Activated T-cell treated with anti-CD3 and anti-CD28 coated beads for 1 hour (primary cell): ENCODE measurements around the gene LYZL1.
"Not testable (repeated sequence)": the region's sequence is repeated elsewhere in the genome, so short reads cannot be mapped to it uniquely, and the experiment has no call there.

Source experiments
- DNase-seq: peaks from one replicate; pipeline ENCODE4 v3.0.0-alpha.2; 2020; ENCODE audit warnings: low read depth

The LYZL1 gene

DNA sequence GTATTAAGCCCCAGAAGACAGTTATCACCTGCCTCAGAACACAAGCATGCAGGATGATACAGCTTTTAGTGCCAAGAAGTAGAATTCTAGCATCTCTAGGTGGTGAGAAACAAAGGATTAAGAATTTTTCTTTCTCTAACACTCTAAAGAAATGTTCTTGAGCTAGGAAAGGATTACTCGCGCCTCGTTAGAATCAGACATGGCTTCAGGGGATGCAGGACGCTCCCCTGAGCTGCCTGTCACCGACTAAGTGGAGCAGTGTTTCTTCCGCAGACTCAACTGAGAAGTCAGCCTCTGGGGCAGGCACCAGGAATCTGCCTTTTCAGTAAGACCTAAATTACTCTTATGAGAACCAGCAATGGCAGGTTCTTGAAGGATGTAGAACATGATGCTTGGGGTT is at the start of gene LYZL1:
Gene LYZL1 (plus strand): TSS at position 165 of the 400 bp plus-strand sequence. CDS start 2,798 bp downstream, outside the sequence.
- not testable (repeated sequence) for DNase-seq

GRCh38 chr10:29239569-29240472 is 49.0 kb upstream of the LYZL1 start:
- DNase-seq: no peak

DNA sequence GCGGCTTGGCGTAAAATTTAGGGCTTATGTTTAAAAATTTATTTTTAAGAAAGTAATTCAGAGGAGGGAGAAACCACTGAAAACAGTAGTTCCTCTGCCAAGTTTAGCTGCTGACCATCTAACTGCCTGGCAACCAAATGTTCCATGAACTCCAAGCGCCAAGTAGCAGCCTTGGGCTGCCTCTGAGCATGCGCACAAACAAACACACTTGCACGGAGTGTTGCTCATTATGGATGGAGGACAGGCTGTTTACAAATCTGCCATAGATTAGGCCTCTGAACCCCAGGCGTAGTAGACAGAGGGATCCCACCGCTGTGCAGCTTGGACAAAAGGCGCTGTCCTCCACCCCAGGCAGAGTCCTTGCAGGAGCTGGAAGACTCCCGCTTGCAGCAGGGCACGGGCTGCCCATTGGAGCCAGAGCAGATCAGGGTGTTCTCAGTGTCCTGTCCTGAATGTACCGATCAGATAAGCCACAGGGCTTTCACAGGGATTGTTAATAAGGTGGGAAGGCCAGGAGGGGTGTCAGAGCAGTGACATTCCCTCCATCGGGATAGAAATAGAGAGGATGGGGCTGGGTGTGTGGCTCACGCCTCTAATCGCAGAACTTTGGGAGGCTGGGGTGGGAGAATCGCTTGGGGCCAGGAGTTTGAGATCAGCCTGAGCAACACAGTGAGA is 47.7 kb upstream of the LYZL1 start:
- DNase-seq: no peak

DNA sequence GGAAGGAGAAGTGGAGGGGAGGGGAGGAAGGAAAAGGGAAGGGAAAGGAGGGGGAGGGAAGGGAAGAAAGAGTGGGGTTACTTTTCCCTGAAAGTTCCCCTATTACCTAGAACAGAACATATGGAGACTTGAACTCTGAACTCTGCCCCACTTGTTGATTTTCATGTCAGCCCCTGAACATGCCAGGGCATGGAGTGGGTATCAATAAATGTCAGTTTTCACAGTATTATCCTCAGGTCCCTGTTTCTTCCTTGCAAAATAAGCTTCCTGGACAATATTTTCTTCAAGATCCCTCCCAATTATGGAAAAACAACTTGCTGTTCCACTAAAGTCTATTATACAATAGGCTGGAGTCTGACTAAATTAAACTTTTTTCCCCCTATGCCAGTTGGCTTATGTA is 46.9 kb upstream of the LYZL1 start:
- no peak for DNase-seq

DNA sequence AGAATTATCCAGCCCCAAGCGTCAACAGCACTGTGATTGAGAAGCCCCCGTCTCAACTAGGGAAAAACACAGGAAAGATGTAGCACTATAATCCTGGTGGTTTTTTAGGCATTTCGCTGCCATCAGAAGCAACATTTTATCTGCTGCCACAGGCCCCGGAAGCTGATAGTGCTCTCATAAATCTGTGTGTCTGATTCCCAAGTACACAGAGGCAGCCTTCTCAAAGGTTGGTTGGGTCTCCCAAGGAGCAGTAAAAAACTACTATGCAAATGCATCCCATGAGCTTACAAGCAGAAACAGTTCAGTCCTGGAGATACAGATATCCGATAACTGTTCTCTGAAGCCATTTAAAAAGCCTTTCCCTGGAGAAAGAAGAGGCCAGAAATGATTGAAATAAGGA is 45.8 kb upstream of the LYZL1 start:
- DNase-seq: no peak

GRCh38 chr10:29243750-29244149 is 45.1 kb upstream of the LYZL1 start:
- no peak for DNase-seq

DNA sequence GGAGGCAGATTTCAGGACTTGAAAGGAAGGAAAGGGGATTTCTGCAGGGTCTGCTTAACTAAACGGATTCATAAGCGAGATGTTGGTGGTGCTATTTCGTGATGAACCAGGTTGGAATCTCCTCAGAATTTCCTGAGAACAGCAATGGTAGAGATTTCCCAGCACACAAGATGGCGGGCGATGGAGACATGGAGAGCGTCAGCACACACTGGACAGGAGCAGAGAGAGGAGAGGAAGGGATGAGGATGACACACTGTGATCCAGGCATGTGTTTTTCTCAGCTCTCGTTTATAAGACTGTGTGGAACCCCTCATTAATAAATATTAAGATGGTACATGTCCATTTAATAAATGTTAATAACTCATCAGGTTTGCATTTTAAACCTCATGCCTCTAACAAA is 43.9 kb upstream of the LYZL1 start:
- DNase-seq: no peak

GRCh38 chr10:29245476-29245875 is 43.4 kb upstream of the LYZL1 start:
- no peak for DNase-seq

DNA sequence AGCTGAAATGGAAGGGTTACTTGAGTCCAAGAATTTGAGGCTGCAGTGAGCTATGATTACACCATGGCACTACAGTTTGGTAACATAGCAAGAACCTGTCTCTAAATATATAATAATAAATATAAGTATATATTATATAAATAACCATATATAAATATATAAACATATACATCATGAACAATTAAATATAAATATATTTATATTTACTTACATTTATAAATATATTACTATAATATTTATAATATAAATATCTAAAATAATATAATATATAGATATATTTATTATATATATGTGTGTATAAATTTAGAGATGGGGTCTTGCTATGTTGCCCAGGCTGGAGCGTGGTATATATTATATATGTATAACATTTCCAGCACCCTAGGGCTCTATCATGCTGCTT is 42.4 kb upstream of the LYZL1 start:
- DNase-seq: no peak

GRCh38 chr10:29248158-29248557 is 40.7 kb upstream of the LYZL1 start:
- DNase-seq: no peak

- no peak for DNase-seq
Measured at GRCh38 chr10:29249018-29249417, 39.9 kb upstream of the LYZL1 start.

DNA sequence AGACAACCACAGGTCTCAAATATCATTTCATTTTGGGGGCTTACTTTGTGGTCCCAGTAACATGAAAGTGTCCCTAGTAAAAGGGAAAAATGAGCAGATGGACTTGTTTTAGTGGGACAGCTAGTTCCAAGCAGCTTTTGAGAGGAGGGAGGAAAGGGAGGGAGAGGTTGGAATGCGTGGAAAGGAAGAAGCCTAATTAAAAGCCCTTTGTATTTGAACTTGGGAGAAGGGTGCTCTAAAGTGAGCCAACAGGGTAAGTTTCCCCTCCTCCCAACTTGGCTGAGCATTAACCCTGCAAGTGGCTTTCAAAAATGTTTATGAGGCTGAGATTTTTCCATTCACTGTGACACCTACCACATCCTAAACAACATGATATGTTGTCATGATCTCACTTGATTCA is 38.8 kb upstream of the LYZL1 start:
- DNase-seq: no peak

GRCh38 chr10:29252811-29253689 is 35.8 kb upstream of the LYZL1 start:
- DNase-seq: no peak

GRCh38 chr10:29253690-29254029 is 35.2 kb upstream of the LYZL1 start:
- no peak for DNase-seq

GRCh38 chr10:29254123-29255046 is 34.5 kb upstream of the LYZL1 start:
- no peak for DNase-seq

DNA sequence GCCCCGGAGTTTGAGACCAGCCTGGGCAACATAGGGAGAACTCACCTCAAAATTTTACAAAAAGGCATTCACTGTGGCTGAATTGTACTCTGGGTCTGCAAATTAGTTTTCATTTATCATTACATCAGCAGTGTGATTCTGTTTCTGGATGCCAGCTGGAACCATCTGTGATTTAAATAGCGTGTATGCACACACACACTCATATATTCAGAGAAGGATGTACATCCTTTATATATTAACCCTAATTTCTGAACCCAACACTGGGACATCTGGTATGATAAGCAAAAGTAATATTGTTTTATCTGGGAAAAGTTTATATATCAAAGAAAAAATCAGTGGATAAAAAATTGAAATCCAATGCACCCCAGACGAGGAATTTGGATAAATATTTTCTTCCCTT is 33.8 kb upstream of the LYZL1 start:
- DNase-seq: no peak

DNA sequence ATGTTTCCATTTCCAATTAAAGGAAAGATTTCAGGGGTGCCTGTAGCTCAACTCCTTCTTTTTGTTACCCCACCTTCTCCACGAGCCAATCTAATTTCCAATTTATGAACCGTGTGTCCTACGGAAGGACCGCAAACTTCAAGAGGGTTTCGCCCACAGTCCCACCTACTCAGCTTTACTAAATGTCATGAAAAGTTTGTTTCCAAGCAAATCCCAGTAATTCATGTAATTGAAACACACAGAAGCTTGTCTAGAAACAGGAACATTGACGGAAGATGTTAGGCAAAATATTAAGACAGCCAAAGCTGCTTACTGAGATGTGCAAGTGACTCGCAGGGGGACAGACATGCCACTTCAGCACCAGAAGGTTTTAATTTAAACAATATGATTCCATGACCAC is 32.9 kb upstream of the LYZL1 start:
- DNase-seq: no peak

DNA sequence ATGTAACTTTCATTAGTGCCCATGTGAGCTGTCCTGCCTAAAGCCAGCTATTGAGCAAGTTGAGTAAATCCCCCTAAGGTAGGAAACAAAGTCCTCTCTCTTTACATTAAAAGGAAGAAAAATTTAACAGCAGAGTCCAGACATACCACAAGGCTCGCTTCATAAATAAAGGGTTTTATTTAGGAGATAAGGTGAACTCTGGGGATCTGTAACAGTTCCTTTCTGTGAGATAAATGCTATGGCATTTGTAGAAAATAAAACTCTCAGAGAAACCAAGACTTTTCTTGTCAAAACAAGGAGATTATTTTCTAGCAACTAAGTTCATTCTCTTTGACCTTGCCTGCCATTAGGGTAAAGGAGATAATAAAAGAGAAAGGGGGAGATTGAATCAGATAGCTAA is 32.3 kb upstream of the LYZL1 start:
- DNase-seq: no peak

GRCh38 chr10:29257106-29257783 is 31.6 kb upstream of the LYZL1 start:
- no peak for DNase-seq

DNA sequence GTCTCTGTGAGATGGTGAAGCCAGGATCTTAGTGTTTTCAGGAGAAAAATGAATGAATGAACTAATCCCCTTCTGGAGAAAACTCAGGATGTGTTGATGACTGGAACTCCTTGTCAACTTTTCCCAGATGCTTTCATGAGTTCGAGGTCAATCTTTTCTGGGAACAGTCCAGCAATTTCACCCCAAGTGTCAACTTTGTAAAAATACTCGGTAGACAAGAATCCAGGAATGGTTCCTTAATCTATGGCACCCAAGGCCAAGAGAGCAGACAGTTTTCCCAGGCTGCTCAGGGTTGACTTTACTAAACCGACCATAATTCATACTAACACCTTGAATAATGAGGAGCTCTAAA is 31.1 kb upstream of the LYZL1 start:
- no peak for DNase-seq

- no peak for DNase-seq
Measured at GRCh38 chr10:29259498-29259897, 29.4 kb upstream of the LYZL1 start.
